Amygdala (tissue), 56 donors: Measurements from ENCODE around the gene TOR1AIP2.

ENCODE experiments used
- DNase-seq, 56 donors: peaks; one replicate each; lab custom pipeline; 2025; lab: John Stamatoyannopoulos, UW

TOR1AIP2 gene

GRCh38 chr1:179877586-179878265 is at the start of gene TOR1AIP2:
Gene TOR1AIP2 (minus strand): TSS chr1:179877803. CDS start chr1:179852665, 25,138 bp downstream.
- peak; percentile 56 to 95 (median 85) for DNase-seq

GRCh38 chr1:179926850-179927205 is 49.2 kb upstream of the TOR1AIP2 start:
- no peak for DNase-seq

- DNase-seq = no peak
These were observed 48.6 kb upstream of the TOR1AIP2 start for GRCh38 chr1:179925922-179926849.

- no peak for DNase-seq
These were observed 47.7 kb upstream of the TOR1AIP2 start for GRCh38 chr1:179925302-179925701.

- DNase-seq = no peak
These were observed 46.7 kb upstream of the TOR1AIP2 start for GRCh38 chr1:179924268-179924667.

- DNase-seq = no peak
These were observed 45.4 kb upstream of the TOR1AIP2 start for GRCh38 chr1:179923029-179923428.

- DNase-seq = no peak
These were observed 44.6 kb upstream of the TOR1AIP2 start for GRCh38 chr1:179921981-179922872.

- no peak for DNase-seq
These were observed 43.9 kb upstream of the TOR1AIP2 start for GRCh38 chr1:179921472-179921871.

GRCh38 chr1:179917601-179918429 is 40.2 kb upstream of the TOR1AIP2 start:
- DNase-seq = no peak

GRCh38 chr1:179911812-179912211 is 34.2 kb upstream of the TOR1AIP2 start:
- no peak for DNase-seq

GRCh38 chr1:179910934-179911333 is 33.3 kb upstream of the TOR1AIP2 start:
- DNase-seq = no peak

- DNase-seq = no peak
These were observed 12.0 kb upstream of the TOR1AIP2 start for GRCh38 chr1:179889589-179889988.

GRCh38 chr1:179888071-179888470 is 10.5 kb upstream of the TOR1AIP2 start:
- DNase-seq = no peak

- no peak for DNase-seq
These were observed 6.1 kb upstream of the TOR1AIP2 start for GRCh38 chr1:179883745-179884138.

- DNase-seq = peak in 4 of 56 donors; percentile 48 to 74 (median 54)
These were observed 5.6 kb upstream of the TOR1AIP2 start for GRCh38 chr1:179883040-179883744.

GRCh38 chr1:179882253-179883039 is 4.8 kb upstream of the TOR1AIP2 start, which contains the start of gene TOR1AIP1:
Gene TOR1AIP1 (plus strand): TSS chr1:179882285. CDS start chr1:179882503, 218 bp downstream.
- DNase-seq = peak; percentile 85 to 100 (median 96)

- DNase-seq = peak in 3 of 56 donors; percentile 85 to 94 (median 92)
These were observed 4.1 kb upstream of the TOR1AIP2 start for GRCh38 chr1:179881642-179882252.

- no peak for DNase-seq
These were observed 2.2 kb upstream of the TOR1AIP2 start for GRCh38 chr1:179879797-179880196.
